Gastroesophageal sphincter (tissue), 3 donors: ENCODE measurements around the gene AMACR.

Experiments used
- CTCF ChIP-seq, 4 experiments: fragments of 200-600 bp in 2 of 4; fragments of 450-650 bp in 2 of 4; sonication (generic) in 1 of 4; IDR thresholded peaks; one replicate each; pipeline ENCODE4 v1.5.1; 2017 to 2019; ENCODE audit warnings: antibody characterized with exemption in 4 of 4, mild to moderate bottlenecking in 2 of 4, moderate library complexity in 2 of 4
- POLR2A ChIP-seq, 2 donors: fragments of 450-650 bp; IDR thresholded peaks; one replicate each; pipeline ENCODE4 v1.6.1; 2017; ENCODE audit warnings: antibody characterized with exemption in 2 of 2, mild to moderate bottlenecking in 2 of 2, moderate library complexity in 1 of 2
- POLR2AphosphoS5 ChIP-seq: sonication (generic); formaldehyde crosslinking; IDR thresholded peaks from one replicate; pipeline ENCODE4 v1.6.1; 2017; ENCODE audit warnings: antibody characterized with exemption

- no peak for TF ChIP-seq CTCF (IDR thresholded peaks at IDR 0.05)
- TF ChIP-seq POLR2A (IDR thresholded peaks at IDR 0.05), result no peak
- no peak for TF ChIP-seq POLR2AphosphoS5
These were observed 31.7 kb upstream of the AMACR start for GRCh38 chr5:34039398-34040157.
